Left lung (tissue), 10 donors: ENCODE results near the gene ALLC. TPM values are rescaled to one million over a fixed set of nuclear protein-coding genes. Genes with fewer than 3 reads are reported as not detected.

Source experiments
- ATAC-seq: fragments of 200-7000 bp; cut with Tn5 transposase; one replicate; pipeline ENCODE4 v1.9.1; 2020; ENCODE audit warnings: moderate library complexity
- DNase-seq, 4 donors: peaks; one replicate each; pipeline ENCODE4 v3.0.0-alpha.2; 2013 to 2020
- H3K27ac ChIP-seq, 2 donors: fragments of 200-600 bp; sonication (generic) in 1 of 2; one replicate each; pipeline versions ENCODE4 v1.5.0 to v1.8.0; 2020 to 2021
- H3K27me3 ChIP-seq, 2 donors: fragments of 200-600 bp; sonication (generic) in 1 of 2; one replicate each; pipeline versions ENCODE4 v1.5.0 to v1.8.0; 2020 to 2021
- H3K36me3 ChIP-seq, 2 donors: fragments of 200-600 bp; sonication (generic) in 1 of 2; one replicate each; pipeline versions ENCODE4 v1.5.0 to v1.8.0; 2020 to 2021
- H3K4me1 ChIP-seq, 2 donors: fragments of 200-600 bp; one replicate each; pipeline ENCODE4 v1.8.0; 2021
- H3K4me3 ChIP-seq, 2 donors: fragments of 200-600 bp; sonication (generic) in 1 of 2; one replicate each; pipeline versions ENCODE4 v1.5.0 to v1.8.0; 2020 to 2021; ENCODE audit warnings: mild to moderate bottlenecking in 1 of 2
- H3K9me3 ChIP-seq, 2 donors: fragments of 200-600 bp; sonication (generic) in 1 of 2; one replicate each; pipeline versions ENCODE4 v1.5.0 to v1.8.0; 2020 to 2021
- CTCF ChIP-seq, 2 donors: fragments of 200-600 bp; sonication (generic) in 1 of 2; IDR thresholded peaks; one replicate each; pipeline versions ENCODE4 v1.5.0 to v1.8.0; 2021; ENCODE audit warnings: antibody characterized with exemption in 2 of 2
- intact Hi-C, 2 donors: fragments of 100-400 bp; cut with DNase I; formaldehyde crosslinking; loops; one replicate each; pipeline versions ENCODE4 v1.11.2 to v1.14.2; 2022
- polyA plus RNA-seq, 6 donors: library from polyadenylated mRNA; unstranded; fragments of 120-200 nt; gene quantifications; one replicate each; pipeline ENCODE4 v1.2.1, GENCODE V29; 2013; ENCODE audit not compliant: insufficient read length in 6 of 6
- total RNA-seq, 2 donors: library from RNA; stranded (reverse); fragmentation: NEBNext Ultra II Directional; extraction: Animal tissue kit (Norgen Biotek cat#: 25700); gene quantifications; one replicate each; pipeline ENCODE4 v1.2.1, GENCODE V29; 2021
- donor health status: DM: no; HTN: yes; CAD: no.
- donor health status: DM: no; HTN: no; CAD: no.

Gene ALLC
- total and polyA plus RNA-seq, 8 donors, result 0.13 TPM; not detected in 7

GRCh38 chr2:3712424-3712823, 54.4 kb downstream of the ALLC start:
- H3K27me3 ChIP-seq, result peaks cover 0 to 14% of the 10 kb centered on the region in 2 donors
- no peak overlapping the region for H3K4me3 ChIP-seq
- peak in 1 of 4 donors; percentile 14 for DNase-seq
- no peak for TF ChIP-seq CTCF (IDR thresholded peaks at IDR 0.05)
- no peak for ATAC-seq
- no peaks in the 10 kb centered on the region for H3K36me3 ChIP-seq
- no peaks in the 10 kb centered on the region for H3K4me1 ChIP-seq
- no peaks in the 10 kb centered on the region for H3K9me3 ChIP-seq
- intact Hi-C loops, result no loop called here
- H3K27ac ChIP-seq, result no peak overlapping the region

GRCh38 chr2:3712831-3713503, 55.0 kb downstream of the ALLC start:
- H3K9me3 ChIP-seq, result no peaks in the 10 kb centered on the region
- no peaks in the 10 kb centered on the region for H3K36me3 ChIP-seq
- H3K4me1 ChIP-seq, result no peaks in the 10 kb centered on the region
- no peak for ATAC-seq
- no peak overlapping the region for H3K27ac ChIP-seq
- peaks cover 0 to 9% of the 10 kb centered on the region in 2 donors for H3K27me3 ChIP-seq
- no peak overlapping the region for H3K4me3 ChIP-seq
- intact Hi-C loops, result no loop called here
- DNase-seq, result peak in 3 of 4 donors; percentile 40 to 56 (median 54)
- no peak for TF ChIP-seq CTCF (IDR thresholded peaks at IDR 0.05)

- Histone ChIP-seq H3K27ac (no peak overlapping the region), H3K36me3 (no peaks in the 10 kb centered on the region), H3K4me3 (no peak overlapping the region), H3K4me1 (no peaks in the 10 kb centered on the region), H3K9me3 (no peaks in the 10 kb centered on the region), H3K27me3 (peaks cover 0 to 7% of the 10 kb centered on the region in 2 donors)
- intact Hi-C loops, result no loop called here
- DNase-seq (no peak), ATAC-seq (no peak)
- TF ChIP-seq CTCF (IDR thresholded peaks at IDR 0.05), result no peak
Observed at GRCh38 chr2:3718679-3719078, 60.7 kb downstream of the ALLC start.

- H3K9me3 ChIP-seq, result no peaks in the 10 kb centered on the region
- H3K4me3 ChIP-seq, result no peak overlapping the region
- ATAC-seq (no peak), DNase-seq (no peak)
- peaks cover 0 to 24% of the 10 kb centered on the region in 2 donors for H3K27me3 ChIP-seq
- H3K4me1 ChIP-seq, result peaks cover 0 to 5% of the 10 kb centered on the region in 2 donors
- intact Hi-C loops, result no loop called here
- H3K27ac ChIP-seq, result no peak overlapping the region
- H3K36me3 ChIP-seq, result no peaks in the 10 kb centered on the region
- TF ChIP-seq CTCF (IDR thresholded peaks at IDR 0.05), result no peak
Observed at GRCh38 chr2:3725002-3725401, 67.0 kb downstream of the ALLC start.

GRCh38 chr2:3725458-3726250, 67.7 kb downstream of the ALLC start:
- peaks cover 0 to 5% of the 10 kb centered on the region in 2 donors for H3K4me1 ChIP-seq
- H3K9me3 ChIP-seq, result no peaks in the 10 kb centered on the region
- H3K36me3 ChIP-seq, result no peaks in the 10 kb centered on the region
- H3K27ac ChIP-seq, result no peak overlapping the region
- intact Hi-C loops, result no loop called here
- no peak for TF ChIP-seq CTCF (IDR thresholded peaks at IDR 0.05)
- H3K4me3 ChIP-seq, result no peak overlapping the region
- DNase-seq (no peak), ATAC-seq (no peak)
- H3K27me3 ChIP-seq, result peaks cover 0 to 24% of the 10 kb centered on the region in 2 donors
